ENCODE measurements around the gene RANBP9.

- TF ChIP-seq, protein P1, sequence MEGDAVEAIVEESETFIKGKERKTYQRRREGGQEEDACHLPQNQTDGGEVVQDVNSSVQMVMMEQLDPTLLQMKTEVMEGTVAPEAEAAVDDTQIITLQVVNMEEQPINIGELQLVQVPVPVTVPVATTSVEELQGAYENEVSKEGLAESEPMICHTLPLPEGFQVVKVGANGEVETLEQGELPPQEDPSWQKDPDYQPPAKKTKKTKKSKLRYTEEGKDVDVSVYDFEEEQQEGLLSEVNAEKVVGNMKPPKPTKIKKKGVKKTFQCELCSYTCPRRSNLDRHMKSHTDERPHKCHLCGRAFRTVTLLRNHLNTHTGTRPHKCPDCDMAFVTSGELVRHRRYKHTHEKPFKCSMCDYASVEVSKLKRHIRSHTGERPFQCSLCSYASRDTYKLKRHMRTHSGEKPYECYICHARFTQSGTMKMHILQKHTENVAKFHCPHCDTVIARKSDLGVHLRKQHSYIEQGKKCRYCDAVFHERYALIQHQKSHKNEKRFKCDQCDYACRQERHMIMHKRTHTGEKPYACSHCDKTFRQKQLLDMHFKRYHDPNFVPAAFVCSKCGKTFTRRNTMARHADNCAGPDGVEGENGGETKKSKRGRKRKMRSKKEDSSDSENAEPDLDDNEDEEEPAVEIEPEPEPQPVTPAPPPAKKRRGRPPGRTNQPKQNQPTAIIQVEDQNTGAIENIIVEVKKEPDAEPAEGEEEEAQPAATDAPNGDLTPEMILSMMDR (IDR thresholded peaks at IDR 0.05) = no peak
- TF ChIP-seq ZFX (IDR thresholded peaks at IDR 0.05; ENCODE audit: borderline replicate concordance) = no peak
Measured at GRCh38 chr6:13695252-13695651, 16.4 kb downstream of the RANBP9 start.

Measured in 22Rv1 (cell line).